Neural progenitor cell (in vitro differentiated cells): Measurements from ENCODE around the gene PRKAA1. TPM values are rescaled to one million over a fixed set of nuclear protein-coding genes. Genes with fewer than 3 reads are reported as not detected.

ENCODE experiments used
- DNase-seq: peaks from one replicate; pipeline ENCODE4 v3.0.0-alpha.2; 2016; ENCODE audit warnings: low spot score
- H2AFZ ChIP-seq: fragments of 200-600 bp; sonication (generic); replicated peaks from 2 replicates; pipeline ENCODE4 v1.6.1; 2016; ENCODE audit warnings: antibody characterized with exemption
- H3F3A ChIP-seq: fragments of 200-600 bp; sonication (generic); 2 replicates; pipeline ENCODE4 v1.6.1; 2016; ENCODE audit warnings: antibody characterized with exemption, low read depth
- H3K27ac ChIP-seq: fragments of 200-600 bp; sonication (generic); 2 replicates; pipeline ENCODE4 v1.5.1; 2016; ENCODE audit warnings: mild to moderate bottlenecking
- H3K27me3 ChIP-seq: fragments of 200-600 bp; sonication (generic); 2 replicates; pipeline ENCODE4 v1.6.1; 2016; ENCODE audit warnings: mild to moderate bottlenecking, moderate library complexity
- H3K36me3 ChIP-seq: fragments of 200-600 bp; sonication (generic); 2 replicates; pipeline ENCODE4 v1.5.1; 2016
- H3K4me1 ChIP-seq: fragments of 200-600 bp; sonication (generic); 2 replicates; pipeline ENCODE4 v1.6.1; 2016; ENCODE audit warnings: mixed run types
- H3K4me2 ChIP-seq: fragments of 200-600 bp; sonication (generic); 2 replicates; pipeline ENCODE4 v1.6.1; 2016
- H3K4me3 ChIP-seq: fragments of 200-600 bp; sonication (generic); 2 replicates; pipeline ENCODE4 v1.5.1; 2016
- H3K79me2 ChIP-seq: fragments of 200-600 bp; sonication (generic); 2 replicates; pipeline ENCODE4 v1.6.1; 2016; ENCODE audit warnings: low read depth
- H3K9ac ChIP-seq: fragments of 200-600 bp; sonication (generic); 2 replicates; pipeline ENCODE4 v1.6.1; 2016
- H3K9me3 ChIP-seq: fragments of 200-600 bp; sonication (generic); 2 replicates; pipeline ENCODE4 v1.5.1; 2016; ENCODE audit warnings: low read depth
- H4K20me1 ChIP-seq: fragments of 200-600 bp; sonication (generic); 2 replicates; pipeline ENCODE4 v1.6.1; 2016; ENCODE audit warnings: low read depth
- H3K27ac Mint-ChIP-seq: 3 replicates; pipeline ENCODE4 v1.8.0; 2021; ENCODE audit warnings: mixed read lengths
- H3K27me3 Mint-ChIP-seq: 2 replicates; pipeline ENCODE4 v1.8.0; 2022; ENCODE audit warnings: low read depth, mild to moderate bottlenecking, inconsistent platforms, moderate library complexity, mixed read lengths; ENCODE audit not compliant: insufficient read depth
- H3K36me3 Mint-ChIP-seq: 3 replicates; pipeline ENCODE4 v1.8.0; 2021; ENCODE audit warnings: mixed read lengths
- H3K4me1 Mint-ChIP-seq: 3 replicates; pipeline ENCODE4 v1.8.0; 2021; ENCODE audit warnings: mixed read lengths
- H3K4me3 Mint-ChIP-seq: 3 replicates; pipeline ENCODE4 v1.8.0; 2021; ENCODE audit warnings: mild to moderate bottlenecking, moderate library complexity, mixed read lengths
- H3K9me3 Mint-ChIP-seq: 3 replicates; pipeline ENCODE4 v1.8.0; 2020; ENCODE audit warnings: mixed read lengths
- EZH2 ChIP-seq: fragments of 200-600 bp; sonication (generic); IDR thresholded peaks from 2 replicates; pipeline ENCODE4 v1.6.1; 2017; ENCODE audit warnings: antibody characterized with exemption, mild to moderate bottlenecking, moderate library complexity
- EZH2phosphoT487 ChIP-seq: fragments of 200-600 bp; sonication (generic); IDR thresholded peaks from 2 replicates; pipeline ENCODE4 v1.6.1; 2017; ENCODE audit warnings: antibody characterized with exemption
- total RNA-seq: library from RNA; depleted of rRNA; stranded (reverse); fragments of >200 nt; gene quantifications from 2 replicates; pipeline ENCODE4 v1.2.3, GENCODE V29; 2015; ENCODE audit warnings: low replicate concordance
- TF ChIP-seq, protein P1 (sequence below): fragments of 200-600 bp; sonication (generic); IDR thresholded peaks from 2 replicates; pipeline ENCODE4 v1.5.1; 2017; ENCODE audit warnings: antibody characterized with exemption, mild to moderate bottlenecking

The PRKAA1 gene
- total RNA-seq, 1 donor from 2014 or later: 58.5 TPM

DNA sequence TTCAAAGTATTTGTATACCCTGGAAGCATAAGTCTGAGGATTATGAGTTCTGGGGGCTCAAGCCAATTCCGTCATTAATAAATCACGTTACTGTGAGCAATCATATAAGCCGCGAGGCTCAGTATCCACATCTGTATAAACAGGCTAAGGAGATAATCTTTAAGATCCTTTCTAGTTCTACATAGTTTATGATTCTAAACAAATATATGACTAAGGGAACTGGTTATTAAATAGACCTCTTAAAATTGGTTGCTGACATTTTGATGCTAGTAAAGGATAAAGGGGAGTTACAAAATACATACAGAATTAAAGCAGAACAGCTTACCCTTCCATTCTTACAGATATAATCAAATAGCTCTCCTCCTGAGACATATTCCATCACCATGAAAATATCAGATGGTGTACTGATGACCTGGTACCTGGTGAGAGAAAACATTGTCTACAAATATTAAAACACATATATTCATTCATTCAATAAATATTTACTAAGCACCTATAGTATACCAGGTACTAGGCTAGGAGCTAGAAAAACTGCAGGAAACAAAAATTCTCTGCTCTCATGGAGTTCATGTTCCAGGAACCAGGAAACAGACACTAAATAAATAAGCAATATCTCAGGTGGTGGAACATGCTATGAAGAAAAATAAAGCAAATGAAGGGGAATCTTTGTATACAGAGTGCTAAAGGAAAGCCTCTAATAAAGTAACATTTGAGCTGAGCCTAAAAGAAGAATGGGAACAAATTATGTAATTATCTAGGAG is 22.9 kb downstream of the PRKAA1 start:
- no peaks in the 10 kb centered on the region for H3F3A ChIP-seq
- H3K79me2 ChIP-seq: peaks cover 24% of the 10 kb centered on the region
- Mint-ChIP-seq H3K4me1 (no peaks in the 10 kb centered on the region), H3K27ac (no peak overlapping the region), H3K36me3 (peaks cover 13% of the 10 kb centered on the region), H3K27me3 (no peaks in the 10 kb centered on the region), H3K9me3 (no peaks in the 10 kb centered on the region), H3K4me3 (no peak overlapping the region)
- no peak for TF ChIP-seq EZH2
- TF ChIP-seq, protein P1, sequence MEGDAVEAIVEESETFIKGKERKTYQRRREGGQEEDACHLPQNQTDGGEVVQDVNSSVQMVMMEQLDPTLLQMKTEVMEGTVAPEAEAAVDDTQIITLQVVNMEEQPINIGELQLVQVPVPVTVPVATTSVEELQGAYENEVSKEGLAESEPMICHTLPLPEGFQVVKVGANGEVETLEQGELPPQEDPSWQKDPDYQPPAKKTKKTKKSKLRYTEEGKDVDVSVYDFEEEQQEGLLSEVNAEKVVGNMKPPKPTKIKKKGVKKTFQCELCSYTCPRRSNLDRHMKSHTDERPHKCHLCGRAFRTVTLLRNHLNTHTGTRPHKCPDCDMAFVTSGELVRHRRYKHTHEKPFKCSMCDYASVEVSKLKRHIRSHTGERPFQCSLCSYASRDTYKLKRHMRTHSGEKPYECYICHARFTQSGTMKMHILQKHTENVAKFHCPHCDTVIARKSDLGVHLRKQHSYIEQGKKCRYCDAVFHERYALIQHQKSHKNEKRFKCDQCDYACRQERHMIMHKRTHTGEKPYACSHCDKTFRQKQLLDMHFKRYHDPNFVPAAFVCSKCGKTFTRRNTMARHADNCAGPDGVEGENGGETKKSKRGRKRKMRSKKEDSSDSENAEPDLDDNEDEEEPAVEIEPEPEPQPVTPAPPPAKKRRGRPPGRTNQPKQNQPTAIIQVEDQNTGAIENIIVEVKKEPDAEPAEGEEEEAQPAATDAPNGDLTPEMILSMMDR: no peak
- no peak for TF ChIP-seq EZH2phosphoT487
- H3K9me3 ChIP-seq: no peaks in the 10 kb centered on the region
- no peak overlapping the region for H3K4me2 ChIP-seq
- no peak overlapping the region for H3K27ac ChIP-seq
- H2AFZ ChIP-seq: no peak overlapping the region
- no peaks in the 10 kb centered on the region for H3K4me1 ChIP-seq
- H3K9ac ChIP-seq: peak overlapping the region; percentile 1
- DNase-seq: no peak
- H3K4me3 ChIP-seq: no peak overlapping the region
- peaks cover 6% of the 10 kb centered on the region for H3K36me3 ChIP-seq
- H4K20me1 ChIP-seq: no peaks in the 10 kb centered on the region
- H3K27me3 ChIP-seq: no peaks in the 10 kb centered on the region

DNA sequence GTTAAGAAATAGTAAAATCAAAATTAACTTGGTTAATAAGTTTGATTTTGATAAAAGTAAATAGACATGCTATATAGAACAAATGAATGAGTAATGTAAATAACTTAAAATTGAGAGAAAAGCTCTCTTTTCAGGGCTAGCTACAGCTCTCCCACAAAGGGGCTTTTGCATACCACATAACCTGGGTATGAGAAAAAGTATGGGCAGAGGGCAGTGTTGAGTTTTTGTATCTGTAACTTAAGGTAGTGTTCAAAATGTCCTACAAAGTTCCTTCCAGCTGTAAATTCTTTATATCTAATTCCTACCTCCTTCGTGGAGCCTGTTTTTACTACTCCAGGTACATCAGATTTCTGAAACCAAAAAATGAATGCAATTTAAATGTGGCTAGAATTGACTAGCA is 23.6 kb downstream of the PRKAA1 start:
- peaks cover 17% of the 10 kb centered on the region for H3K79me2 ChIP-seq
- no peak overlapping the region for H3K4me2 ChIP-seq
- no peaks in the 10 kb centered on the region for H4K20me1 ChIP-seq
- no peak overlapping the region for H3K4me3 ChIP-seq
- Mint-ChIP-seq H3K4me1 (no peaks in the 10 kb centered on the region), H3K27me3 (no peaks in the 10 kb centered on the region), H3K9me3 (no peaks in the 10 kb centered on the region), H3K36me3 (peaks cover 13% of the 10 kb centered on the region), H3K27ac (no peak overlapping the region), H3K4me3 (no peak overlapping the region)
- no peaks in the 10 kb centered on the region for H3F3A ChIP-seq
- TF ChIP-seq EZH2phosphoT487 (no peak), EZH2 (no peak)
- no peaks in the 10 kb centered on the region for H3K27me3 ChIP-seq
- DNase-seq: no peak
- H3K36me3 ChIP-seq: peaks cover 6% of the 10 kb centered on the region
- no peaks in the 10 kb centered on the region for H3K4me1 ChIP-seq
- H2AFZ ChIP-seq: no peak overlapping the region
- no peak overlapping the region for H3K9ac ChIP-seq
- no peak overlapping the region for H3K27ac ChIP-seq
- H3K9me3 ChIP-seq: no peaks in the 10 kb centered on the region

- Mint-ChIP-seq H3K4me3 (no peak overlapping the region), H3K27ac (no peak overlapping the region), H3K9me3 (no peaks in the 10 kb centered on the region), H3K36me3 (peaks cover 10% of the 10 kb centered on the region), H3K4me1 (no peaks in the 10 kb centered on the region), H3K27me3 (no peaks in the 10 kb centered on the region)
- H3K27me3 ChIP-seq: no peaks in the 10 kb centered on the region
- no peaks in the 10 kb centered on the region for H4K20me1 ChIP-seq
- no peaks in the 10 kb centered on the region for H3K9me3 ChIP-seq
- peaks cover 17% of the 10 kb centered on the region for H3K36me3 ChIP-seq
- DNase-seq: no peak
- H3K27ac ChIP-seq: no peak overlapping the region
- TF ChIP-seq EZH2phosphoT487 (no peak), EZH2 (no peak)
- TF ChIP-seq, protein P1: no peak
- no peaks in the 10 kb centered on the region for H3K79me2 ChIP-seq
- no peaks in the 10 kb centered on the region for H3K4me1 ChIP-seq
- H3F3A ChIP-seq: no peaks in the 10 kb centered on the region
- H3K4me2 ChIP-seq: no peak overlapping the region
- no peak overlapping the region for H2AFZ ChIP-seq
- no peak overlapping the region for H3K4me3 ChIP-seq
- no peak overlapping the region for H3K9ac ChIP-seq
Observed at GRCh38 chr5:40770764-40771163, 27.4 kb downstream of the PRKAA1 start.

DNA sequence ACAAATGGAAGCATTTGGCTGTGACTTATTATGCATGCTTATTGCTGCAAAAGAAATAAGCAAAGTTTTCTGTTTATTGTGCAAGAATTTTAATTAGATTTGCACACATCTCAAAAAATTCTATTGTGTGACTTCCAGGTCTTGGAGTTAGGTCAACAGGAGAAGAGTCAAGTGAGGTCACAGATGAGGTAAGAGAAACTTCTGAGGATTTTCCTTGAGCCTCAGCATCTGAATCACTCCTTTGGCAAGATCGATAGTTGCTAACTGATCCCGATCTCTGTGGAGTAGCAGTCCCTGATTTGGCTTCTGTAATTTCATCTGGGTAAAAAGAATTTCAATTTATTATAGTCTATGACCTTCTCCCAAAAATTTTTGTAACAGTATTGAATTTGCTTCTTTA is 35.5 kb downstream of the PRKAA1 start:
- H3K27ac ChIP-seq: no peak overlapping the region

More for the DNA sequence above, 35.5 kb downstream of the PRKAA1 start:
- Histone ChIP-seq H4K20me1 (no peaks in the 10 kb centered on the region), H3K4me3 (no peak overlapping the region), H3K4me2 (no peak overlapping the region), H3K9ac (no peak overlapping the region), H3K27me3 (no peaks in the 10 kb centered on the region), H2AFZ (no peak overlapping the region), H3K9me3 (no peaks in the 10 kb centered on the region), H3K4me1 (no peaks in the 10 kb centered on the region), H3F3A (no peaks in the 10 kb centered on the region), H3K79me2 (no peaks in the 10 kb centered on the region), H3K36me3 (peaks cover 14% of the 10 kb centered on the region)
- Mint-ChIP-seq H3K36me3 (peaks cover 13% of the 10 kb centered on the region), H3K9me3 (no peaks in the 10 kb centered on the region), H3K4me1 (no peaks in the 10 kb centered on the region), H3K27me3 (peaks cover 2% of the 10 kb centered on the region), H3K4me3 (no peak overlapping the region), H3K27ac (no peak overlapping the region)
- no peak for DNase-seq
- TF ChIP-seq EZH2 (no peak), EZH2phosphoT487 (no peak)
